ENCODE measurements around the gene MPC1L.

DNA sequence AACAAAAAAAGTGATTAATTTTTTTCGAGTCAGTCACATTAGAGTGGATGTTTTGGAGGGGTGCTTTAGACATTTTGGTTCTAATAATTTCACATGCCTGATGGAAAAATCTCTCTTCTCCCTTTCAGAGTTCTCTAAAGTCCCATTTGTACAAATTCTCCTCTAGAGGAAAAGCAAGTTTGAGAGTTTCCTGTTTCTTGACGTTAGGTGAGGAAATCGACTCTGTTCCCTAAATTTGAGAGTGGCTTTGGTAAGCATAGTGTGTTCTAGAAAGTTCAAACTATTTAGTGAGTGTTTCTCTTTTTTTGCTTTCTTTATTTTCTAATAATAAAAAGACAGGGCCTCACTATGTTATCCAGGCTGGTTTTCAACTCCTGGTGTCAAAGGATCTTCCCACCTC, 44.1 kb upstream of the MPC1L start:
- no peak for TF ChIP-seq EZH2 (IDR thresholded peaks at IDR 0.05; ENCODE audit: low read length)
- TF ChIP-seq, protein P1, sequence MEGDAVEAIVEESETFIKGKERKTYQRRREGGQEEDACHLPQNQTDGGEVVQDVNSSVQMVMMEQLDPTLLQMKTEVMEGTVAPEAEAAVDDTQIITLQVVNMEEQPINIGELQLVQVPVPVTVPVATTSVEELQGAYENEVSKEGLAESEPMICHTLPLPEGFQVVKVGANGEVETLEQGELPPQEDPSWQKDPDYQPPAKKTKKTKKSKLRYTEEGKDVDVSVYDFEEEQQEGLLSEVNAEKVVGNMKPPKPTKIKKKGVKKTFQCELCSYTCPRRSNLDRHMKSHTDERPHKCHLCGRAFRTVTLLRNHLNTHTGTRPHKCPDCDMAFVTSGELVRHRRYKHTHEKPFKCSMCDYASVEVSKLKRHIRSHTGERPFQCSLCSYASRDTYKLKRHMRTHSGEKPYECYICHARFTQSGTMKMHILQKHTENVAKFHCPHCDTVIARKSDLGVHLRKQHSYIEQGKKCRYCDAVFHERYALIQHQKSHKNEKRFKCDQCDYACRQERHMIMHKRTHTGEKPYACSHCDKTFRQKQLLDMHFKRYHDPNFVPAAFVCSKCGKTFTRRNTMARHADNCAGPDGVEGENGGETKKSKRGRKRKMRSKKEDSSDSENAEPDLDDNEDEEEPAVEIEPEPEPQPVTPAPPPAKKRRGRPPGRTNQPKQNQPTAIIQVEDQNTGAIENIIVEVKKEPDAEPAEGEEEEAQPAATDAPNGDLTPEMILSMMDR (optimal IDR thresholded peaks at IDR 0.05 in 1 of 3, IDR thresholded peaks at IDR 0.05 in 1 of 3, conservative IDR thresholded peaks at IDR 0.05 in 1 of 3; ENCODE audit: extremely low read depth in 1 of 3, insufficient read depth in 2 of 3, low read length in 3 of 3): no peak
